IMR-90 (cell line): Measurements from ENCODE around the gene ARHGAP21.

Experiments
- CEBPB ChIP-seq: IDR thresholded peaks from 2 replicates; pipeline ENCODE4 v1.6.1; 2012; ENCODE audit warnings: low read depth, low read length, improper control_type of control experiment
- CHD1 ChIP-seq: IDR thresholded peaks from 2 replicates; pipeline ENCODE4 v1.6.1; 2012; ENCODE audit warnings: low read depth, low read length, improper control_type of control experiment
- ELK1 ChIP-seq: fragments of 150-350 bp; IDR thresholded peaks from 2 replicates; pipeline ENCODE4 v1.6.1; 2016; ENCODE audit warnings: low read depth, mild to moderate bottlenecking, low read length, moderate library complexity, borderline replicate concordance
- NFE2L2 ChIP-seq: fragments of 150-350 bp; IDR thresholded peaks from 2 replicates; pipeline ENCODE4 v1.6.1; 2016; ENCODE audit warnings: low read depth, mild to moderate bottlenecking, low read length
- POLR2A ChIP-seq: IDR thresholded peaks from 2 replicates; pipeline ENCODE4 v1.6.1; 2012; ENCODE audit warnings: mild to moderate bottlenecking, low read depth, low read length
- SMC3 ChIP-seq: fragments of 150-350 bp; IDR thresholded peaks from 2 replicates; pipeline ENCODE4 v1.6.1; 2016; ENCODE audit warnings: low read depth, mild to moderate bottlenecking, antibody characterized with exemption, low read length, moderate library complexity
- TF ChIP-seq, protein P1 (sequence below): conservative IDR thresholded peaks from 2 replicates; pipeline ENCODE4 v1.5.1; 2012; ENCODE audit warnings: mild to moderate bottlenecking, low read depth, low read length, improper control_type of control experiment
- TF ChIP-seq, protein P2 (sequence below): fragments of 150-350 bp; IDR thresholded peaks from 2 replicates; pipeline ENCODE4 v1.6.1; 2017; ENCODE audit warnings: mild to moderate bottlenecking, antibody characterized with exemption, low read length, low read depth

DNA sequence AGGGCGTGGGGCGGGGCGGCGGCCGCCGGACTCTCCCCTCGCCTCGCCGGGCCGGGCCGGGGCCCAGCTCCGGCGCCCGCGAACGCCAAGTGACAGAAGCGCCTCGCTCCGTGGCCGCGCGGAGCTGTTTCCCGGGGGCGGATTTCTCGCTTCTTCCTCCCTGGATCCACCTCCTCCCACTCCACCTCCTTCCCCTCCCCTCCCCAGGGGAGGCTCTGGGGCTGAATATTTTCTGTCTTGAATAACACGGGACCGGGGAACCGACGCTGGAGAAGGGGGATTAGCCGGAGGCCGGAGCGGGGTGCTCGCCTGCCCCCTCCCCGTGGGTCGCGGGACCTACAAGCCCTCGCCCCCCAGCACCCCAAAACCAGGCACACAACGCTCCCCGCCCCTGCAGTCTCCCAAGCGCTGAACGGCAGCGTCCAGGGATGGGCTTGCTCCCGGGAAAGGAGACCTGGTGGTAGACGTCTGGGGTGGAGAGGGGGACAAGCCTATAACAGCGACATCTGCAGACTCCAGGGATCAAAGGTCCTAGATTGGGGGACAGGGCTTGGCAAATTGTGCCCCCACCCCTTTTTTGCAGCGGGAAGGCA lies at the start of gene ARHGAP21:
- TF ChIP-seq, protein P1, sequence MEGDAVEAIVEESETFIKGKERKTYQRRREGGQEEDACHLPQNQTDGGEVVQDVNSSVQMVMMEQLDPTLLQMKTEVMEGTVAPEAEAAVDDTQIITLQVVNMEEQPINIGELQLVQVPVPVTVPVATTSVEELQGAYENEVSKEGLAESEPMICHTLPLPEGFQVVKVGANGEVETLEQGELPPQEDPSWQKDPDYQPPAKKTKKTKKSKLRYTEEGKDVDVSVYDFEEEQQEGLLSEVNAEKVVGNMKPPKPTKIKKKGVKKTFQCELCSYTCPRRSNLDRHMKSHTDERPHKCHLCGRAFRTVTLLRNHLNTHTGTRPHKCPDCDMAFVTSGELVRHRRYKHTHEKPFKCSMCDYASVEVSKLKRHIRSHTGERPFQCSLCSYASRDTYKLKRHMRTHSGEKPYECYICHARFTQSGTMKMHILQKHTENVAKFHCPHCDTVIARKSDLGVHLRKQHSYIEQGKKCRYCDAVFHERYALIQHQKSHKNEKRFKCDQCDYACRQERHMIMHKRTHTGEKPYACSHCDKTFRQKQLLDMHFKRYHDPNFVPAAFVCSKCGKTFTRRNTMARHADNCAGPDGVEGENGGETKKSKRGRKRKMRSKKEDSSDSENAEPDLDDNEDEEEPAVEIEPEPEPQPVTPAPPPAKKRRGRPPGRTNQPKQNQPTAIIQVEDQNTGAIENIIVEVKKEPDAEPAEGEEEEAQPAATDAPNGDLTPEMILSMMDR: no peak
- TF ChIP-seq POLR2A: peak; percentile 73
- no peak for TF ChIP-seq CHD1
- TF ChIP-seq CEBPB: no peak
- no peak for TF ChIP-seq SMC3
- no peak for TF ChIP-seq ELK1
- TF ChIP-seq NFE2L2: no peak
- TF ChIP-seq, protein P2, sequence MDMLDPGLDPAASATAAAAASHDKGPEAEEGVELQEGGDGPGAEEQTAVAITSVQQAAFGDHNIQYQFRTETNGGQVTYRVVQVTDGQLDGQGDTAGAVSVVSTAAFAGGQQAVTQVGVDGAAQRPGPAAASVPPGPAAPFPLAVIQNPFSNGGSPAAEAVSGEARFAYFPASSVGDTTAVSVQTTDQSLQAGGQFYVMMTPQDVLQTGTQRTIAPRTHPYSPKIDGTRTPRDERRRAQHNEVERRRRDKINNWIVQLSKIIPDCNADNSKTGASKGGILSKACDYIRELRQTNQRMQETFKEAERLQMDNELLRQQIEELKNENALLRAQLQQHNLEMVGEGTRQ: no peak
